ENCODE results near the gene ANKRD24.
"Not testable (repeated sequence)": the region's sequence is repeated elsewhere in the genome, so short reads cannot be mapped to it uniquely, and the experiment has no call there.

ANKRD24 gene

DNA sequence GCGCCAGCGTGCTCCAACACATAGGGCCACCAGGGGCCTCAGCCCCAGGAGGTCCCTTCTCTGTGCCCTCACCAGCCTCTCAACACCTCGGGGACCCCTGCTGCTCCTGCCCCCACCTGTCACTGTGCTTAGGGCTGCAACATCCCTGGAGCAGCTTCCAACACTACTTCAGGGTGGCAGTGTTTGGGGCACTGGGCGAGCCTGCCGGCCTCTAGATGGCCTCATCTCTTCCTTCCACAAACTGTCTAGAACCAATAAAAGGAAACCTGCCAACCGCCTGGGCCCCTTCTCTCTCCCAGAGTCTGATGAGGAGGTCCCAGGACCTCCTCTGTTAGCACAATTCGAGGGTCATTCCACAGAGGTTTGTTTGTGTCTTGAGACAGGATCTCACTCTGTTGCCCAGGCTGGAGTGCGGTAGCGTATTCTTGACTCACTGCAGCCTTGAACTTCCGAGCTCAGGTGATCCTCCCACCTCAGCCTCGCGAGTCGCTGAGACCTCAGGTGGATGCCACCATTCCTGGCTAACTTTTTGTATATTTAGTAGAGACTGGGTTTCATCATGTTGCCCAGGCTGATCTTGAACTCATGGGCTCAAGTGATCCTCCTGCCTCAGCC, 86.4 kb downstream of the ANKRD24 start:
- DNase-seq (ENCODE audit: low read depth): no peak

DNA sequence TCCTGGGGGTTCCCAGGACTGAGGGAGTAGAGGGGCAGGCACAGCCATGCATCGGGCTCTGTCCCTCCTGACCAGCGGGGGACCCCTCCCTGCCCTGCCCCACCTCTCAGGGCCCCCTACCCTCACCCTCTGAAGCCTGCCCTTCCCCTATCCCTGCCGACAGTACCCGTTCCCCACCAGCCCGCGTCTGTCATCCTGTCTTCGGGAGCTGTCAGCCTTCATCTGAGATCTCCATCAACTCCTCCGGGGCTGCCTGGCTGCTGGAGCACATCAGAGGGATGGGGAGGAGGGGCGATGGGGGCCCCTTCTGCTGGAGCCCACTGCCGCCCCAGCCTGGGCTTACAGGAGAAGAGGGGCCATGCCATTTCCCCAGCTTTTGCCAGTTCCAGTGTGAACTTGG, 90.4 kb downstream of the ANKRD24 start:
- DNase-seq (ENCODE audit: low read depth): no peak

DNA sequence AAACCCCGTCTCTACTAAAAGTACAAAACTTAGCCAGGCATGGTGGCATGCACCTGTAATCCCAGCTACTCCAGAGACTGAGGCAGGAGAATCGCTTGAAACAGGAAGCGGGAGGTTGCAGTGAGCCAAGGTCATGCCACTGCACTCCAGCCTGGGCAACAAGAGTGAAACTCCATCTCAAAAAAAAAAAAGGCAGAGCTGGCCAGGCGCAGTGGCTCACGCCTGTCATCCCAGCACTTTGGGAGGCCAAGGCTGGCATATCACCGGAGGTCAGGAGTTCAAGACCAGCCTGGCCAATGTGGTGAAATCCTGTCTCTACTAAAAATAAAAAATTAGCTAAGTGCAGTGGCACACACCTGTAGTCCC, 91.8 kb downstream of the ANKRD24 start:
- DNase-seq (ENCODE audit: low read depth): not testable (repeated sequence)
